IMR-90 (cell line): ENCODE results near the gene SPINT2. TPM values are rescaled to one million over a fixed set of nuclear protein-coding genes. Genes with fewer than 3 reads are reported as not detected.

Experiments
- ATAC-seq: fragments of 200-7000 bp; cut with Tn5 transposase; 2 replicates; pipeline ENCODE4 v1.9.1; 2020; ENCODE audit warnings: low read depth, mild to moderate bottlenecking, moderate library complexity
- BruUV-seq: library from RNA; stranded (reverse); fragments of 400-500 nt; replicated peaks from 2 replicates; lab custom pipeline; 2021; lab: Mats Ljungman, UMichigan
- CTCF ChIA-PET: fragments of 300-600 bp; formaldehyde crosslinking; extraction: SDS; loops from one replicate; lab custom pipeline; 2021; ENCODE audit warnings: antibody characterized with exemption; lab: Yijun Ruan, JAX
- POLR2A ChIA-PET: fragments of 300-600 bp; sonication (Branson Sonifier 250); formaldehyde crosslinking; loops from one replicate; lab custom pipeline; 2022; ENCODE audit warnings: antibody characterized with exemption; ENCODE audit not compliant: unreplicated experiment; lab: Charles Lee
- DNase-seq: peaks from one replicate; pipeline ENCODE4 v3.0.0; 2013
- H2AFZ ChIP-seq: replicated peaks from 2 replicates; pipeline ENCODE3; 2013; ENCODE audit warnings: low read length, mild to moderate bottlenecking; ENCODE audit not compliant: poor library complexity
- H2AK5ac ChIP-seq: 2 replicates; pipeline ENCODE4 v1.6.1; 2013; ENCODE audit warnings: low read depth, low read length, inconsistent platforms
- H2AK9ac ChIP-seq: replicated peaks from 2 replicates; pipeline ENCODE3; 2013; ENCODE audit warnings: mild to moderate bottlenecking, low read depth, low read length, moderate library complexity; ENCODE audit not compliant: poor library complexity
- H2BK120ac ChIP-seq: 2 replicates; pipeline ENCODE4 v1.6.1; 2013; ENCODE audit warnings: low read depth, low read length, inconsistent platforms
- H2BK15ac ChIP-seq: 3 replicates; pipeline ENCODE4 v1.6.1; 2013; ENCODE audit warnings: low read depth, low read length, inconsistent platforms
- H2BK20ac ChIP-seq: 2 replicates; pipeline ENCODE4 v1.6.1; 2013; ENCODE audit warnings: low read depth, mild to moderate bottlenecking, inconsistent platforms, low read length, moderate library complexity
- H2BK5ac ChIP-seq: 2 replicates; pipeline ENCODE4 v1.6.1; 2013; ENCODE audit warnings: mild to moderate bottlenecking, low read depth, low read length, inconsistent platforms; ENCODE audit not compliant: poor library complexity, severe bottlenecking
- H3K14ac ChIP-seq: replicated peaks from 2 replicates; pipeline ENCODE4 v1.6.1; 2013; ENCODE audit warnings: low read depth, low read length, inconsistent platforms
- H3K18ac ChIP-seq: 2 replicates; pipeline ENCODE4 v1.6.1; 2013; ENCODE audit warnings: low read depth, low read length, control low read depth
- H3K23ac ChIP-seq: 2 replicates; pipeline ENCODE4 v1.6.1; 2013; ENCODE audit warnings: low read depth, low read length, inconsistent platforms
- H3K27ac ChIP-seq: 2 replicates; pipeline ENCODE4 v1.5.1; 2013; ENCODE audit warnings: mild to moderate bottlenecking, control low read depth, low read length; ENCODE audit not compliant: insufficient read depth
- H3K27me3 ChIP-seq: 2 replicates; pipeline ENCODE4 v1.6.1; 2013; ENCODE audit warnings: low read length; ENCODE audit not compliant: control insufficient read depth, insufficient read depth
- H3K36me3 ChIP-seq: 2 replicates; pipeline ENCODE4 v1.6.1; 2013; ENCODE audit warnings: low read length, mixed read lengths; ENCODE audit not compliant: control insufficient read depth, insufficient read depth
- H3K4ac ChIP-seq: 2 replicates; pipeline ENCODE4 v1.6.1; 2013; ENCODE audit warnings: low read depth, low read length, inconsistent platforms
- H3K4me1 ChIP-seq: 2 replicates; pipeline ENCODE4 v1.6.1; 2013; ENCODE audit warnings: low read length, mixed read lengths; ENCODE audit not compliant: control insufficient read depth, insufficient read depth
- H3K4me2 ChIP-seq: 2 replicates; pipeline ENCODE4 v1.6.1; 2013; ENCODE audit warnings: low read depth, mild to moderate bottlenecking, control low read depth, low read length, moderate library complexity
- H3K4me3 ChIP-seq: 2 replicates; pipeline ENCODE4 v1.5.1; 2013; ENCODE audit warnings: low read depth, mild to moderate bottlenecking, control low read depth, low read length, moderate library complexity; ENCODE audit not compliant: insufficient read depth
- H3K56ac ChIP-seq: 2 replicates; pipeline ENCODE4 v1.6.1; 2013; ENCODE audit warnings: low read length, inconsistent platforms; ENCODE audit not compliant: insufficient read depth; ENCODE audit errors: extremely low read depth
- H3K79me1 ChIP-seq, 2 experiments: 2 replicates each; pipeline ENCODE4 v1.6.1; 2013; ENCODE audit warnings: low read length in 2 of 2, inconsistent platforms in 1 of 2, low read depth in 1 of 2
- H3K9ac ChIP-seq: 2 replicates; pipeline ENCODE4 v1.6.1; 2013; ENCODE audit warnings: low read depth, low read length, control low read depth
- H3K9me1 ChIP-seq: 2 replicates; pipeline ENCODE4 v1.6.1; 2013; ENCODE audit warnings: low read length, inconsistent platforms; ENCODE audit not compliant: insufficient read depth
- H3K9me3 ChIP-seq: 2 replicates; pipeline ENCODE4 v1.6.1; 2013; ENCODE audit warnings: low read length; ENCODE audit not compliant: control insufficient read depth, insufficient read depth
- H4K20me1 ChIP-seq: 2 replicates; pipeline ENCODE4 v1.6.1; 2013; ENCODE audit warnings: low read length, inconsistent platforms; ENCODE audit not compliant: insufficient read depth
- H4K5ac ChIP-seq: 2 replicates; pipeline ENCODE4 v1.6.1; 2013; ENCODE audit warnings: mild to moderate bottlenecking, low read depth, low read length, control low read depth
- H4K8ac ChIP-seq, 2 experiments: 2 replicates each; pipeline ENCODE4 v1.6.1; 2013; ENCODE audit warnings: low read depth in 2 of 2, low read length in 2 of 2, control low read depth in 1 of 2, inconsistent platforms in 1 of 2
- H4K91ac ChIP-seq: 2 replicates; pipeline ENCODE4 v1.6.1; 2013; ENCODE audit warnings: low read depth, low read length, inconsistent platforms; ENCODE audit not compliant: insufficient read depth
- CHD1 ChIP-seq: IDR thresholded peaks from 2 replicates; pipeline ENCODE4 v1.6.1; 2012; ENCODE audit warnings: low read depth, low read length, improper control_type of control experiment
- FOS ChIP-seq: fragments of 150-350 bp; IDR thresholded peaks from 2 replicates; pipeline ENCODE4 v1.6.1; 2016; ENCODE audit warnings: low read depth, low read length
- MAZ ChIP-seq: IDR thresholded peaks from 2 replicates; pipeline ENCODE4 v1.6.1; 2012; ENCODE audit warnings: low read depth, mild to moderate bottlenecking, low read length, improper control_type of control experiment, moderate library complexity, borderline replicate concordance
- NFE2L2 ChIP-seq: fragments of 150-350 bp; IDR thresholded peaks from 2 replicates; pipeline ENCODE4 v1.6.1; 2016; ENCODE audit warnings: low read depth, mild to moderate bottlenecking, low read length
- POLR2A ChIP-seq: IDR thresholded peaks from 2 replicates; pipeline ENCODE4 v1.6.1; 2012; ENCODE audit warnings: mild to moderate bottlenecking, low read depth, low read length
- RCOR1 ChIP-seq: IDR thresholded peaks from 2 replicates; pipeline ENCODE4 v1.6.1; 2012; ENCODE audit warnings: mild to moderate bottlenecking, low read length, improper control_type of control experiment; ENCODE audit not compliant: insufficient replicate concordance
- SMC3 ChIP-seq: fragments of 150-350 bp; IDR thresholded peaks from 2 replicates; pipeline ENCODE4 v1.6.1; 2016; ENCODE audit warnings: low read depth, mild to moderate bottlenecking, antibody characterized with exemption, low read length, moderate library complexity
- WGBS, 2 experiments: methylation state at CpG; one replicate each; pipeline versions ENCODE4 v1.1.5 to v1.1.7; 2013; ENCODE audit warnings: missing lambda C conversion rate in 2 of 2; ENCODE audit not compliant: insufficient read length in 1 of 2; ENCODE audit errors: extremely low coverage in 2 of 2; 5-methylcytosine and 5-hydroxymethylcytosine counted together
- dilution Hi-C: fragments of 300-500 bp; cut with HindIII; formaldehyde crosslinking; loops from one replicate; pipeline ENCODE4 v1.14.3; 2018; ENCODE audit warnings: low sequenced_read_pairs; ENCODE audit not compliant: unreplicated experiment
- in situ Hi-C: fragments of 300-500 bp; cut with MboI; formaldehyde crosslinking; loops from 3 replicates; pipeline ENCODE4 v1.14.3; 2019; ENCODE audit warnings: low sequenced_read_pairs, inconsistent platforms, mixed read lengths
- intact Hi-C: fragments of 100-400 bp; cut with micrococcal nuclease; formaldehyde crosslinking; loops from 2 replicates; pipeline ENCODE4 v1.10.0; 2022
- polyA plus RNA-seq, 3 experiments: library from polyadenylated mRNA; depleted of rRNA; stranded (reverse); fragments of >200 nt; gene quantifications; 2 replicates each; pipeline ENCODE4 v1.2.3, GENCODE V29; 2012; ENCODE audit warnings: low replicate concordance in 1 of 3
- total RNA-seq: library from RNA; depleted of rRNA; stranded (reverse); fragments of >200 nt; gene quantifications from 2 replicates; pipeline ENCODE4 v1.2.3, GENCODE V29; 2012
- TF ChIP-seq, protein P1 (sequence below): conservative IDR thresholded peaks from 2 replicates; pipeline ENCODE4 v1.5.1; 2012; ENCODE audit warnings: mild to moderate bottlenecking, low read depth, low read length, improper control_type of control experiment
- TF ChIP-seq, protein P2 (sequence below): fragments of 150-350 bp; IDR thresholded peaks from 2 replicates; pipeline ENCODE4 v1.6.1; 2016; ENCODE audit warnings: low read depth, mild to moderate bottlenecking, low read length, moderate library complexity, borderline replicate concordance

Gene SPINT2
- total and polyA plus RNA-seq, 2 of the 4 experiments (the other 2 are of a cell fraction): 0.54 to 1.2 TPM

DNA sequence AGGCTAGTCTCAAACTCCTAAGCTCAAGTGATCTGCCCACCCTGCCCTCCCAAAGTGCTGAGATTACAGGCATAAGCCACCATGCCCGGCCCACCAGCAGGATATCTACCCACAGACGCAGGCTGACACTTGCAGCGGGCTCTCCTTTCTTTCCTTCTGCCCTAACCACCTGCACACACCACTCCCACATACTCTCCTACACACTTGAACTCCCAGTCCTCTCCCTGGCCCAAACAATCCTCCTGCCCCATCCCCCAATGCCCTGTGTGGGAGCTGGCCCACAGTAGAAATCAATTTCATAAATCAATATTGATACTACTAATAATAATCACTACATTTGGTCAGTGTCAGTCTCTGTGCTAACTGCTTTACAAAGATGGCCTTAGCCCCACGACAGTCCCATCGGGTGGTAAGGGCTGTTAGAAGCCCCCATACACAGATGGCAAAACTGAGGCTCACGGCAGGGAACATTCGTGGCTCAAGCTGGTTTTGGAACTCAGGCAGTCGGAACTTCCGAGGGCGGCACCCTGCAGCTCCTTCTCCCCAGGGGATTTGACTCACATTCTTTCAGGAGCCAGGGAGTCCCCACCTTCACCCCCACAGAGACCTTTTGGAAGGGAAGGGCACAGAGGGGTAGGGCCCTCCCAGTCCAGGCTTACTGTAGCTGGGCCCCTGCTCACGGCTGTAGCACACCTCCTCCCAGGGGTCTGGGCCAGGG lies 36.9 kb upstream of the SPINT2 start:
- Histone ChIP-seq H3K9ac (no peak overlapping the region), H3K36me3 (no peaks in the 10 kb centered on the region), H2BK20ac (no peak overlapping the region), H3K18ac (no peak overlapping the region), H3K79me1 (peaks cover 8 to 24% of the 10 kb centered on the region in 2 experiments), H3K23ac (no peak overlapping the region), H3K4me3 (no peak overlapping the region), H2BK120ac (no peak overlapping the region), H4K5ac (no peak overlapping the region), H2AFZ (peak overlapping the region; percentile 51), H4K20me1 (no peaks in the 10 kb centered on the region; the same call in 1 of the 2 replicates), H3K56ac (no peak overlapping the region), H3K9me1 (peaks cover 14% of the 10 kb centered on the region), H2AK5ac (no peak overlapping the region), H3K27ac (no peak overlapping the region), H3K4me2 (no peak overlapping the region), H3K14ac (no peak overlapping the region), H3K4me1 (peaks cover 3% of the 10 kb centered on the region; the same call in 1 of the 2 replicates), H3K27me3 (peaks cover 3% of the 10 kb centered on the region; the same call in 1 of the 2 replicates), H4K8ac (no peak overlapping the region), H2BK15ac (no peak overlapping the region), H4K91ac (no peak overlapping the region), H3K4ac (no peak overlapping the region), H2BK5ac (no peak overlapping the region), H2AK9ac (no peak overlapping the region), H3K9me3 (no peaks in the 10 kb centered on the region)
- in situ Hi-C loops (loop anchor here (25.0 kb wide), 1 partner anchor 410 kb away; the partner anchor contains the start of gene ACTN4), dilution Hi-C loops (no loop called here), intact Hi-C loops (no loop called here)
- TF ChIP-seq MAZ (no peak), NFE2L2 (no peak), POLR2A (no peak), RCOR1 (no peak), SMC3 (no peak), FOS (no peak), CHD1 (no peak)
- TF ChIP-seq, protein P1, sequence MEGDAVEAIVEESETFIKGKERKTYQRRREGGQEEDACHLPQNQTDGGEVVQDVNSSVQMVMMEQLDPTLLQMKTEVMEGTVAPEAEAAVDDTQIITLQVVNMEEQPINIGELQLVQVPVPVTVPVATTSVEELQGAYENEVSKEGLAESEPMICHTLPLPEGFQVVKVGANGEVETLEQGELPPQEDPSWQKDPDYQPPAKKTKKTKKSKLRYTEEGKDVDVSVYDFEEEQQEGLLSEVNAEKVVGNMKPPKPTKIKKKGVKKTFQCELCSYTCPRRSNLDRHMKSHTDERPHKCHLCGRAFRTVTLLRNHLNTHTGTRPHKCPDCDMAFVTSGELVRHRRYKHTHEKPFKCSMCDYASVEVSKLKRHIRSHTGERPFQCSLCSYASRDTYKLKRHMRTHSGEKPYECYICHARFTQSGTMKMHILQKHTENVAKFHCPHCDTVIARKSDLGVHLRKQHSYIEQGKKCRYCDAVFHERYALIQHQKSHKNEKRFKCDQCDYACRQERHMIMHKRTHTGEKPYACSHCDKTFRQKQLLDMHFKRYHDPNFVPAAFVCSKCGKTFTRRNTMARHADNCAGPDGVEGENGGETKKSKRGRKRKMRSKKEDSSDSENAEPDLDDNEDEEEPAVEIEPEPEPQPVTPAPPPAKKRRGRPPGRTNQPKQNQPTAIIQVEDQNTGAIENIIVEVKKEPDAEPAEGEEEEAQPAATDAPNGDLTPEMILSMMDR: no peak
- TF ChIP-seq, protein P2, sequence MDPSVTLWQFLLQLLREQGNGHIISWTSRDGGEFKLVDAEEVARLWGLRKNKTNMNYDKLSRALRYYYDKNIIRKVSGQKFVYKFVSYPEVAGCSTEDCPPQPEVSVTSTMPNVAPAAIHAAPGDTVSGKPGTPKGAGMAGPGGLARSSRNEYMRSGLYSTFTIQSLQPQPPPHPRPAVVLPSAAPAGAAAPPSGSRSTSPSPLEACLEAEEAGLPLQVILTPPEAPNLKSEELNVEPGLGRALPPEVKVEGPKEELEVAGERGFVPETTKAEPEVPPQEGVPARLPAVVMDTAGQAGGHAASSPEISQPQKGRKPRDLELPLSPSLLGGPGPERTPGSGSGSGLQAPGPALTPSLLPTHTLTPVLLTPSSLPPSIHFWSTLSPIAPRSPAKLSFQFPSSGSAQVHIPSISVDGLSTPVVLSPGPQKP: no peak
- ChIA-PET POLR2A (interaction anchor here (0.6 kb wide), 1 partner anchor 1963 kb away, joined by 3 read pairs; no protein-coding TSS in a partner anchor), CTCF (no interaction called here)
- 80% methylated on average over 1 of the region's 11 CpGs; no CpG with 5 or more reads in 1 of the 2 experiments for WGBS, 2 experiments
- no TSS peak for BruUV-seq
- DNase-seq (no peak), ATAC-seq (no peak)
